ENCODE results near the gene KCNIP1.
"Not testable (repeated sequence)": the region's sequence is repeated elsewhere in the genome, so short reads cannot be mapped to it uniquely, and the experiment has no call there.

The KCNIP1 gene

GRCh38 chr5:170749911-170750431 is 246.2 kb downstream of the KCNIP1 start:
- DNase-seq (ENCODE audit: low read depth, low spot score): no peak
- no peak for TF ChIP-seq CTCF (IDR thresholded peaks at IDR 0.05; ENCODE audit: low read depth, low read length)
- in situ Hi-C loops (cut with HindIII; ENCODE audit: low sequenced_read_pairs): no loop called here
- H3K4me3 ChIP-seq (ENCODE audit: low read depth, low read length): no peak overlapping the region

- in situ Hi-C loops (cut with HindIII; ENCODE audit: low sequenced_read_pairs): no loop called here
- TF ChIP-seq CTCF (IDR thresholded peaks at IDR 0.05; ENCODE audit: low read depth, low read length): no peak
- no peak overlapping the region for H3K4me3 ChIP-seq (ENCODE audit: low read depth, low read length)
- DNase-seq (ENCODE audit: low read depth, low spot score): no peak
Measured at GRCh38 chr5:170750791-170751190, 247.0 kb downstream of the KCNIP1 start.

DNA sequence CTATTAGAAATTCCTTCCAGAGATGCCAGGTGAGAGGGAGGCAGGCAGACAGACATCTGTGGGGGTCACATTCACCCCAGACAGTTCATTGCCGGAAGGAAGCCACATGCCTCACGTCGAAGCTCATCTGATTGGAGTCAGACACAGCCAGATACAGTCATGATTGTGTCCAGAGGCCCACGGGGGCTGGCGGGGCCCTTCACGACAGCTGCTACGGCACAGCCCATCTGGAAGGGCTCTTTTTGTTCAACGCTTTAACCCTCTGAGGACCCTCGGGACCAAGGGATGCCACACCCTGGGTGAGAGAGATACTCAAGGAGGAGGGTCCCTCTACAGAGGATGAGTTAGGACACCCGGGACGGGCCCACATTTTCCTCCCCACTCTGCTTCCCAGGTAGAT is 247.8 kb downstream of the KCNIP1 start:
- no peak for DNase-seq (ENCODE audit: low read depth, low spot score)
- in situ Hi-C loops (cut with HindIII; ENCODE audit: low sequenced_read_pairs): no loop called here
- no peak for TF ChIP-seq CTCF (IDR thresholded peaks at IDR 0.05; ENCODE audit: low read depth, low read length)
- H3K4me3 ChIP-seq (ENCODE audit: low read depth, low read length): no peak overlapping the region

- in situ Hi-C loops (cut with HindIII; ENCODE audit: low sequenced_read_pairs): no loop called here
- no peak for TF ChIP-seq CTCF (IDR thresholded peaks at IDR 0.05; ENCODE audit: low read depth, low read length)
Measured at GRCh38 chr5:170752257-170753215, 248.7 kb downstream of the KCNIP1 start.

GRCh38 chr5:170753311-170753710 is 249.5 kb downstream of the KCNIP1 start:
- TF ChIP-seq CTCF (IDR thresholded peaks at IDR 0.05; ENCODE audit: low read depth, low read length): no peak
- no peak for DNase-seq (ENCODE audit: low read depth, low spot score)
- H3K4me3 ChIP-seq (ENCODE audit: low read depth, low read length): no peak overlapping the region
- in situ Hi-C loops (cut with HindIII; ENCODE audit: low sequenced_read_pairs): no loop called here

More at GRCh38 chr5:170752257-170753215, 248.7 kb downstream of the KCNIP1 start:
- H3K4me3 ChIP-seq (ENCODE audit: low read depth, low read length): no peak overlapping the region
- no peak for DNase-seq (ENCODE audit: low read depth, low spot score)

DNA sequence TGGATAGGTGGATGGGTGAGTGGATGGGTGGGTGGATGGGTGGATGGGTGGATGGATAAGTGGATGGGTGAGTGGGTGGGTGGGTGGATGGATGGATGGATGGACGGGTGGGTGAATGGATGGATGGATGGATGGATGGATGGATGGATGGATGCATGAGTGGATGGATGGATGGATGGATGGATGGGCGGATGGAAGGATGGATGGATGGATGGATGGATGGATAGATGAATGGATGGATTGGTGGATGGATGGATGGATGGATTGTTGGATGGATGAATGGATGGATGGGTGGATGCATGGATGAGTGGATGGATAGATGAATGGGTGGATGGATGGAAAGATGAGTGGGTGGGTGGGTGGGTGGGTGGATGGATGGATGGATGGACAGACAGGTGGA is 250.7 kb downstream of the KCNIP1 start:
- H3K4me3 ChIP-seq (ENCODE audit: low read depth, low read length); DNase-seq (ENCODE audit: low read depth, low spot score); in situ Hi-C loops (cut with HindIII; ENCODE audit: low sequenced_read_pairs): not testable (repeated sequence)
